Ascending aorta (tissue), 2 donors: ENCODE data around the gene S100A12. TPM values are rescaled to one million over a fixed set of nuclear protein-coding genes. Genes with fewer than 3 reads are reported as not detected.

ENCODE experiments used
- DNase-seq, 2 donors: peaks; one replicate each; pipeline ENCODE4 v3.0.0-alpha.2; 2019; ENCODE audit warnings: low spot score in 2 of 2
- H3K27ac ChIP-seq, 2 donors: fragments of 200-600 bp; sonication (generic); one replicate each; pipeline ENCODE4 v1.5.1; 2016 to 2017; ENCODE audit warnings: mild to moderate bottlenecking in 1 of 2
- H3K27me3 ChIP-seq: fragments of 200-600 bp; sonication (generic); one replicate; pipeline ENCODE4 v1.5.1; 2017
- H3K36me3 ChIP-seq, 2 donors: fragments of 200-600 bp; sonication (generic); one replicate each; pipeline ENCODE4 v1.5.1; 2016
- H3K4me1 ChIP-seq, 2 donors: fragments of 200-600 bp; sonication (generic); one replicate each; pipeline ENCODE4 v1.5.1; 2016 to 2017; ENCODE audit warnings: mild to moderate bottlenecking in 1 of 2
- H3K4me3 ChIP-seq, 2 donors: fragments of 200-600 bp; sonication (generic); one replicate each; pipeline ENCODE4 v1.5.1; 2016 to 2017; ENCODE audit warnings: mild to moderate bottlenecking in 1 of 2
- H3K9me3 ChIP-seq, 2 donors: fragments of 200-600 bp; sonication (generic); one replicate each; pipeline ENCODE4 v1.5.1; 2016
- CTCF ChIP-seq, 3 experiments: fragments of 200-600 bp in 2 of 3; fragments of 450-650 bp in 1 of 3; sonication (generic) in 2 of 3; IDR thresholded peaks; one replicate each; pipeline ENCODE4 v1.5.1; 2016 to 2019; ENCODE audit warnings: antibody characterized with exemption in 3 of 3, mild to moderate bottlenecking in 1 of 3, moderate library complexity in 1 of 3
- intact Hi-C: fragments of 100-400 bp; cut with DNase I; formaldehyde crosslinking; loops from one replicate; pipeline ENCODE4 v1.15.1; 2023
- total RNA-seq: library from RNA; depleted of rRNA; stranded (reverse); fragments of >200 nt; gene quantifications from one replicate; pipeline ENCODE4 v1.1.0, GENCODE V29; 2016

The S100A12 gene
- total RNA-seq, 1 donor from 2014 or later, result not detected

GRCh38 chr1:153357076-153357852 is 18.2 kb downstream of the S100A12 start:
- Histone ChIP-seq H3K27ac (no peak overlapping the region), H3K4me3 (no peak overlapping the region), H3K9me3 (no peaks in the 10 kb centered on the region), H3K36me3 (no peaks in the 10 kb centered on the region), H3K4me1 (no peaks in the 10 kb centered on the region), H3K27me3 (no peaks in the 10 kb centered on the region)
- DNase-seq, result peak; percentile 18 to 76
- intact Hi-C loops, result loop anchor here (5.0 to 10.0 kb wide), 2 partner anchors 258 to 310 kb away; partner anchors contain the start of genes S100A14 and S100A16
- no peak for TF ChIP-seq CTCF (IDR thresholded peaks at IDR 0.05)

- Histone ChIP-seq H3K36me3 (no peaks in the 10 kb centered on the region), H3K9me3 (no peaks in the 10 kb centered on the region), H3K4me1 (no peaks in the 10 kb centered on the region), H3K27me3 (no peaks in the 10 kb centered on the region), H3K4me3 (no peak overlapping the region), H3K27ac (no peak overlapping the region)
- no peak for DNase-seq
- no peak for TF ChIP-seq CTCF (IDR thresholded peaks at IDR 0.05)
- intact Hi-C loops, result loop anchor here (5.0 to 10.0 kb wide), 2 partner anchors 258 to 311 kb away; partner anchors contain the start of genes S100A14 and S100A16
Observed at GRCh38 chr1:153356392-153357075, 18.9 kb downstream of the S100A12 start.

GRCh38 chr1:153355445-153356071 is 19.9 kb downstream of the S100A12 start:
- Histone ChIP-seq H3K36me3 (no peaks in the 10 kb centered on the region), H3K27me3 (no peaks in the 10 kb centered on the region), H3K9me3 (no peaks in the 10 kb centered on the region), H3K27ac (no peak overlapping the region), H3K4me3 (no peak overlapping the region), H3K4me1 (no peaks in the 10 kb centered on the region)
- intact Hi-C loops, result loop anchor here (5.0 to 10.0 kb wide), 2 partner anchors 259 to 312 kb away; partner anchors contain the start of genes S100A14 and S100A16
- peak; percentile 16 to 26 (median 18) for TF ChIP-seq CTCF (IDR thresholded peaks at IDR 0.05)
- no peak for DNase-seq

- no peaks in the 10 kb centered on the region for H3K9me3 ChIP-seq
- no peak for TF ChIP-seq CTCF (IDR thresholded peaks at IDR 0.05)
- no peaks in the 10 kb centered on the region for H3K36me3 ChIP-seq
- no peaks in the 10 kb centered on the region for H3K4me1 ChIP-seq
- intact Hi-C loops, result loop anchor here (5.0 to 10.0 kb wide), 2 partner anchors 260 to 313 kb away; partner anchors contain the start of genes S100A14 and S100A16
- no peak for DNase-seq
- H3K27ac ChIP-seq, result no peak overlapping the region
- no peaks in the 10 kb centered on the region for H3K27me3 ChIP-seq
- no peak overlapping the region for H3K4me3 ChIP-seq
Observed at GRCh38 chr1:153354515-153355193, 20.8 kb downstream of the S100A12 start.
